Thoracic aorta (tissue), 2 donors: Measurements from ENCODE around the gene ZDHHC9. TPM values are rescaled to one million over a fixed set of nuclear protein-coding genes. Genes with fewer than 3 reads are reported as not detected.

ENCODE experiments used
- ATAC-seq: fragments of 150-250 bp; one replicate; pipeline ENCODE4 v1.8.0; 2017; ENCODE audit warnings: low read depth; ENCODE audit not compliant: insufficient number of reproducible peaks, low FRiP score
- DNase-seq: peaks from one replicate; pipeline ENCODE4 v3.0.0-alpha.2; 2020; ENCODE audit warnings: low spot score
- H3K27ac ChIP-seq, 2 donors: fragments of 200-600 bp; sonication (generic); 1 replicate in 1 of 2; 2 replicates in 1 of 2; pipeline ENCODE4 v1.5.1; 2016; ENCODE audit warnings: mild to moderate bottlenecking in 2 of 2, moderate library complexity in 2 of 2
- H3K27me3 ChIP-seq: fragments of 200-600 bp; sonication (generic); replicated peaks from 2 replicates; pipeline ENCODE4 v1.6.0; 2016; ENCODE audit warnings: mild to moderate bottlenecking; ENCODE audit not compliant: insufficient read depth
- H3K36me3 ChIP-seq: fragments of 200-600 bp; sonication (generic); one replicate; pipeline ENCODE4 v1.5.1; 2016
- H3K4me1 ChIP-seq, 2 donors: fragments of 200-600 bp; sonication (generic); 1 replicate in 1 of 2; 2 replicates in 1 of 2; pipeline versions ENCODE4 v1.5.1 to v1.6.0; 2016; ENCODE audit warnings: low read depth in 2 of 2, mild to moderate bottlenecking in 1 of 2; ENCODE audit not compliant: control insufficient read depth in 1 of 2
- H3K4me3 ChIP-seq: fragments of 200-600 bp; sonication (generic); 2 replicates; pipeline ENCODE4 v1.5.1; 2016; ENCODE audit warnings: mild to moderate bottlenecking
- H3K9me3 ChIP-seq: fragments of 200-600 bp; sonication (generic); 2 replicates; pipeline ENCODE4 v1.5.1; 2016
- CTCF ChIP-seq: fragments of 200-600 bp; sonication (generic); IDR thresholded peaks from one replicate; pipeline ENCODE4 v1.5.1; 2019; ENCODE audit warnings: antibody characterized with exemption
- total RNA-seq, 2 donors: library from RNA; depleted of rRNA; stranded (reverse); fragments of >200 nt; gene quantifications; one replicate each; pipeline versions ENCODE4 v1.1.0 to v1.2.3, GENCODE V29; 2016

ZDHHC9 gene
- total RNA-seq, 2 donors from 2014 or later = 18.3 to 38.4 TPM

- Histone ChIP-seq H3K27ac (no peak overlapping the region), H3K4me1 (no peaks in the 10 kb centered on the region), H3K27me3 (no peaks in the 10 kb centered on the region), H3K9me3 (no peaks in the 10 kb centered on the region), H3K4me3 (no peak overlapping the region), H3K36me3 (no peaks in the 10 kb centered on the region)
- TF ChIP-seq CTCF = no peak
- ATAC-seq = no peak
- DNase-seq = no peak
Observed at GRCh38 chrX:129788527-129788926, 55.2 kb downstream of the ZDHHC9 start.

- no peaks in the 10 kb centered on the region for H3K9me3 ChIP-seq
- ATAC-seq (no peak), DNase-seq (no peak)
- no peaks in the 10 kb centered on the region for H3K36me3 ChIP-seq
- no peak overlapping the region for H3K27ac ChIP-seq
- TF ChIP-seq CTCF = no peak
- no peak overlapping the region for H3K4me3 ChIP-seq
- H3K27me3 ChIP-seq = no peaks in the 10 kb centered on the region
- no peaks in the 10 kb centered on the region for H3K4me1 ChIP-seq
Observed at GRCh38 chrX:129787336-129788055, 56.2 kb downstream of the ZDHHC9 start.

GRCh38 chrX:129786210-129786651 is 57.5 kb downstream of the ZDHHC9 start:
- no peak for DNase-seq
- Histone ChIP-seq H3K27me3 (no peaks in the 10 kb centered on the region), H3K27ac (no peak overlapping the region), H3K4me3 (no peak overlapping the region), H3K9me3 (no peaks in the 10 kb centered on the region), H3K36me3 (no peaks in the 10 kb centered on the region), H3K4me1 (no peaks in the 10 kb centered on the region)
- no peak for ATAC-seq
- TF ChIP-seq CTCF = no peak

GRCh38 chrX:129785160-129785947 is 58.3 kb downstream of the ZDHHC9 start:
- no peak for ATAC-seq
- H3K27me3 ChIP-seq = no peaks in the 10 kb centered on the region
- H3K9me3 ChIP-seq = no peaks in the 10 kb centered on the region
- no peak for TF ChIP-seq CTCF
- no peaks in the 10 kb centered on the region for H3K36me3 ChIP-seq
- H3K4me3 ChIP-seq = no peak overlapping the region
- H3K27ac ChIP-seq = no peak overlapping the region
- H3K4me1 ChIP-seq = no peaks in the 10 kb centered on the region
- no peak for DNase-seq

GRCh38 chrX:129784371-129784770 is 59.3 kb downstream of the ZDHHC9 start:
- Histone ChIP-seq H3K9me3 (no peaks in the 10 kb centered on the region), H3K4me1 (no peaks in the 10 kb centered on the region), H3K27me3 (no peaks in the 10 kb centered on the region), H3K36me3 (no peaks in the 10 kb centered on the region), H3K4me3 (no peak overlapping the region), H3K27ac (no peak overlapping the region)
- DNase-seq (no peak), ATAC-seq (no peak)
- no peak for TF ChIP-seq CTCF
